ENCODE measurements around the gene LMO4. TPM values are rescaled to one million over a fixed set of nuclear protein-coding genes. Genes with fewer than 3 reads are reported as not detected.
A peak's percentile ranks its signal among the peaks of the same experiment; 100 is the strongest.

Gene LMO4
- total and polyA plus RNA-seq, 2 experiments from 2014 or later, result 35.6 to 96.2 TPM

DNA sequence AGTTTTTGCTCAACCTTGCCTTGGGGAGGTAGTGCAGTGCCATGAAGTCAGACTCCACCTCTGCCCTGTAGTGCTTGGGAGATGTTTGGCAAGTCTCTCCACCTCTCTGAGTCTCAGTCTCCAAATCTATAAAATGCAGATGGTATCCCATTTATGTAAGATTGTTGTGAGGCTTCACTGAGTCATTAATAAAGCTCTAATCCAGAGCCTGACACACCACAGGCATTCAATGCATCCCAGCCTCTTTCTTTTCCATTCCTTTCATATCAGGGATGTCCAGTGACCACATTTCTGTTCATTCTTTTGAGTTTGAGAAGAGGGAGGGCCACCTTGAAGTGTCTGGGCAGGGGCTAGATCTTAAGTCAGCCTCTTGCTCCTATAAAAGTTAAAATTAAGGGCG lies 37.6 kb upstream of the LMO4 start (continued):
- TF ChIP-seq ZNF462 (CRISPR knock-in tag; IDR thresholded peaks at IDR 0.05), result no peak
- no peak for TF ChIP-seq ETS1 (IDR thresholded peaks at IDR 0.05)
- TF ChIP-seq, protein P1, sequence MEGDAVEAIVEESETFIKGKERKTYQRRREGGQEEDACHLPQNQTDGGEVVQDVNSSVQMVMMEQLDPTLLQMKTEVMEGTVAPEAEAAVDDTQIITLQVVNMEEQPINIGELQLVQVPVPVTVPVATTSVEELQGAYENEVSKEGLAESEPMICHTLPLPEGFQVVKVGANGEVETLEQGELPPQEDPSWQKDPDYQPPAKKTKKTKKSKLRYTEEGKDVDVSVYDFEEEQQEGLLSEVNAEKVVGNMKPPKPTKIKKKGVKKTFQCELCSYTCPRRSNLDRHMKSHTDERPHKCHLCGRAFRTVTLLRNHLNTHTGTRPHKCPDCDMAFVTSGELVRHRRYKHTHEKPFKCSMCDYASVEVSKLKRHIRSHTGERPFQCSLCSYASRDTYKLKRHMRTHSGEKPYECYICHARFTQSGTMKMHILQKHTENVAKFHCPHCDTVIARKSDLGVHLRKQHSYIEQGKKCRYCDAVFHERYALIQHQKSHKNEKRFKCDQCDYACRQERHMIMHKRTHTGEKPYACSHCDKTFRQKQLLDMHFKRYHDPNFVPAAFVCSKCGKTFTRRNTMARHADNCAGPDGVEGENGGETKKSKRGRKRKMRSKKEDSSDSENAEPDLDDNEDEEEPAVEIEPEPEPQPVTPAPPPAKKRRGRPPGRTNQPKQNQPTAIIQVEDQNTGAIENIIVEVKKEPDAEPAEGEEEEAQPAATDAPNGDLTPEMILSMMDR (conservative IDR thresholded peaks at IDR 0.05; ENCODE audit: low read depth in 2 of 2), result no peak
- no peak for TF ChIP-seq JUNB (IDR thresholded peaks at IDR 0.05; ENCODE audit: unreplicated experiment)

GRCh38 chr1:87292684-87293493 lies 35.8 kb upstream of the LMO4 start:
- Mint-ChIP-seq H3K36me3 (ENCODE audit: low read depth) (no peaks in the 10 kb centered on the region), H3K4me3 (no peak overlapping the region), H3K9me3 (no peaks in the 10 kb centered on the region), H3K4me1 (peaks cover 27% of the 10 kb centered on the region), H3K27ac (no peak overlapping the region), H3K27me3 (ENCODE audit: insufficient read depth, low read depth, poor library complexity) (peaks cover 6% of the 10 kb centered on the region)
- TF ChIP-seq, protein P1 (conservative IDR thresholded peaks at IDR 0.05; ENCODE audit: low read depth in 2 of 2), result peak; percentile 85 to 93
- TF ChIP-seq JUNB (IDR thresholded peaks at IDR 0.05; ENCODE audit: unreplicated experiment) (no peak), EZH2phosphoT487 (IDR thresholded peaks at IDR 0.05; ENCODE audit: unreplicated experiment) (no peak)
- Histone ChIP-seq H4K20me1 (replicated peaks; ENCODE audit: insufficient read depth) (no peaks in the 10 kb centered on the region), H3F3A (replicated peaks; ENCODE audit: low read depth) (no peaks in the 10 kb centered on the region), H2AFZ (no peak overlapping the region), H3K4me2 (no peak overlapping the region), H3K4me3 (no peak overlapping the region), H3K27ac (ENCODE audit: low read depth) (no peak overlapping the region), H3K27me3 (ENCODE audit: insufficient read depth) (no peaks in the 10 kb centered on the region), H3K36me3 (ENCODE audit: insufficient read depth) (no peaks in the 10 kb centered on the region), H3K4me1 (ENCODE audit: insufficient read depth) (peaks cover 18% of the 10 kb centered on the region), H3K79me2 (replicated peaks; ENCODE audit: insufficient read depth) (no peaks in the 10 kb centered on the region), H3K9me2 (ENCODE audit: insufficient read depth) (0 out of 2 replicates have a peak, but pooled peaks cover under 1% of the 10 kb centered on the region)
- ATAC-seq (peak; percentile 83), DNase-seq (ENCODE audit: low spot score) (peak; percentile 89)

Data from GM23338 (cell line).